CD4-positive, alpha-beta memory T cell (primary cell): Measurements from ENCODE around the gene SLAIN2. TPM values are rescaled to one million over a fixed set of nuclear protein-coding genes. Genes with fewer than 3 reads are reported as not detected.
"Not testable (repeated sequence)": the region's sequence is repeated elsewhere in the genome, so short reads cannot be mapped to it uniquely, and the experiment has no call there.

Experiments
- CTCF ChIA-PET: fragments of 350-600 bp; sonication (Branson Sonifier 250); formaldehyde crosslinking; loops from one replicate; lab custom pipeline; 2021; ENCODE audit warnings: inconsistent platforms; ENCODE audit not compliant: partially characterized antibody; lab: Charles Lee
- POLR2A ChIA-PET: fragments of 350-600 bp; sonication (Branson Sonifier 250); formaldehyde crosslinking; loops from one replicate; lab custom pipeline; 2021; ENCODE audit not compliant: partially characterized antibody; lab: Charles Lee
- DNase-seq, 5 donors: peaks; one replicate each; pipeline versions ENCODE4 v3.0.0 to v3.0.0-alpha.2; 2020 to 2022; ENCODE audit warnings: mixed read lengths in 1 of 5
- H3K27ac ChIP-seq: one replicate; pipeline ENCODE4 v1.7.0; 2013; ENCODE audit warnings: low read depth, low read length
- H3K27me3 ChIP-seq: 2 replicates; pipeline ENCODE4 v1.7.0; 2013; ENCODE audit warnings: mild to moderate bottlenecking, low read length, moderate library complexity; ENCODE audit not compliant: insufficient read depth
- H3K36me3 ChIP-seq: 2 replicates; pipeline ENCODE4 v1.7.0; 2013; ENCODE audit warnings: mild to moderate bottlenecking, low read length, moderate library complexity; ENCODE audit not compliant: insufficient read depth
- H3K4me1 ChIP-seq: 2 replicates; pipeline ENCODE4 v1.7.0; 2013; ENCODE audit warnings: mild to moderate bottlenecking, low read length, moderate library complexity; ENCODE audit not compliant: insufficient read depth
- H3K4me3 ChIP-seq, 2 donors: one replicate each; pipeline ENCODE4 v1.7.0; 2013; ENCODE audit warnings: low read length in 2 of 2, mild to moderate bottlenecking in 1 of 2
- H3K9me3 ChIP-seq, 2 donors: one replicate each; pipeline ENCODE4 v1.7.0; 2013; ENCODE audit warnings: low read length in 2 of 2, control low read depth in 1 of 2; ENCODE audit not compliant: control insufficient read depth in 1 of 2
- H3K27ac Mint-ChIP-seq, 7 donors: one replicate each; pipeline ENCODE4 v1.8.0; 2020 to 2021; ENCODE audit warnings: mixed read lengths in 7 of 7, mild to moderate bottlenecking in 6 of 7, inconsistent platforms in 3 of 7, moderate library complexity in 3 of 7
- H3K27me3 Mint-ChIP-seq, 2 donors: one replicate each; pipeline ENCODE4 v1.8.0; 2020 to 2021; ENCODE audit warnings: mixed read lengths in 2 of 2
- H3K36me3 Mint-ChIP-seq, 2 donors: one replicate each; pipeline ENCODE4 v1.8.0; 2020 to 2021; ENCODE audit warnings: mixed read lengths in 2 of 2, inconsistent platforms in 1 of 2, mild to moderate bottlenecking in 1 of 2
- H3K4me1 Mint-ChIP-seq, 4 donors: one replicate each; pipeline ENCODE4 v1.8.0; 2020 to 2021; ENCODE audit warnings: mixed read lengths in 4 of 4, mild to moderate bottlenecking in 1 of 4
- H3K4me3 Mint-ChIP-seq, 8 donors: one replicate each; pipeline ENCODE4 v1.8.0; 2020 to 2021; ENCODE audit warnings: mixed read lengths in 8 of 8, mild to moderate bottlenecking in 7 of 8, moderate library complexity in 6 of 8, inconsistent platforms in 3 of 8
- H3K9me3 Mint-ChIP-seq, 8 donors: one replicate each; pipeline ENCODE4 v1.8.0; 2020 to 2021; ENCODE audit warnings: mixed read lengths in 8 of 8, mild to moderate bottlenecking in 5 of 8, inconsistent platforms in 3 of 8, moderate library complexity in 1 of 8
- intact Hi-C: fragments of 100-400 bp; cut with micrococcal nuclease; formaldehyde crosslinking; loops from one replicate; pipeline ENCODE4 v1.15.1; 2023
- polyA plus RNA-seq, 2 donors: library from polyadenylated mRNA; unstranded; fragments of 300-500 nt; fragmentation: Illumina TruSeq; gene quantifications; one replicate each; pipeline ENCODE4 v1.2.3, GENCODE V29; 2021
- total RNA-seq, 2 experiments: library from RNA; stranded (reverse); gene quantifications; one replicate each; pipeline ENCODE4 v1.2.3, GENCODE V29; 2021

Gene SLAIN2
- total and polyA plus RNA-seq, 4 experiments from 2014 or later: 24.2 to 87.5 (median 55.8) TPM

DNA sequence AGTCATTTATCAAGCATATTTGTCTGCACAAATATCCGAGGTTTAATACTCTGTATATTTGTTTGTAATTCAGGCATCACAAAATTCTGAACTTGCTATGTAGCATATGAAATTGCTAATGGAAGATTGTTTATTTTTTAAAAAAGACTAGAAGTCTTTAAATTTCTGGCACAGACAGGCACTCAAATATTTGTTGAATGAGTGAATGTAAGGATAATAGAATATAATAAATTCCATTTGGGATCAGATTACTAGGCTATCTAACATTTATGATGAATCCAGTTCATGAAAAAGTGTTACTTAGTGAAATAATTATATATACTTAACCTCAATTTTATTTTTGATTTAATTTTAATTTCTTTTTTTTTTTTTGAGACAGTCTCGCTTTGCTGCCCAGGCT, 41.3 kb upstream of the SLAIN2 start:
- Histone ChIP-seq H3K36me3 (no peaks in the 10 kb centered on the region), H3K9me3 (no peaks in the 10 kb centered on the region), H3K4me1 (peaks cover 12% of the 10 kb centered on the region), H3K4me3 (no peak overlapping the region), H3K27me3 (no peaks in the 10 kb centered on the region), H3K27ac (no peak overlapping the region)
- intact Hi-C loops: no loop called here
- H3K4me3 Mint-ChIP-seq: no peak overlapping the region
- ChIA-PET CTCF (interaction anchor here (0.9 kb wide), 1 partner anchor 9 kb away, joined by 3 read pairs; no protein-coding TSS in a partner anchor), POLR2A (no interaction called here)
- H3K4me1 Mint-ChIP-seq: peaks cover 5 to 13% (median 7%) of the 10 kb centered on the region in 4 donors
- DNase-seq: no peak
- no peak overlapping the region for H3K27ac Mint-ChIP-seq
- H3K9me3 Mint-ChIP-seq: peaks cover 0 to 2% (median 0%) of the 10 kb centered on the region in 8 donors
- no peaks in the 10 kb centered on the region for H3K36me3 Mint-ChIP-seq
- H3K27me3 Mint-ChIP-seq: peaks cover 9 to 15% of the 10 kb centered on the region in 2 donors

DNA sequence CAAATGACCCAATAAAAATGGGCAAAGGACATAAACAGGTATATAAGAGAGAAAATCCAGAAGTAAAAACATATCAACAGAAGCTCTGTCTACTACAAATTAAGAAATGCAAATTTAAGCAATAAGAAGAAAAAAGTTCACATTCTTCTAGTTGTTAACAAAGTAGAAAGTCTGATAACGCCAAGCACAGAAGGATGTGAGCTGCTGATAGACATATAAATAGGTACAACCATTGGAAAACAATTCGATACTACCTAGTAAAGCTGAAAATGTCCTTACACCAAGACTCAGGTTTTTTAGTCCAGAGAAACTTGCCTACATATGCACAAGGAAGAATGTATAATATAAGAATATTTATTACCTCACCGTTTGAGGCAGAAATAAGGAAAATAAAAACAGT, 35.8 kb upstream of the SLAIN2 start:
- Histone ChIP-seq H3K36me3 (no peaks in the 10 kb centered on the region), H3K9me3 (no peaks in the 10 kb centered on the region), H3K27me3 (no peaks in the 10 kb centered on the region), H3K4me1 (no peaks in the 10 kb centered on the region), H3K27ac (no peak overlapping the region), H3K4me3 (no peak overlapping the region)
- Mint-ChIP-seq H3K4me3 (no peak overlapping the region), H3K27ac (no peak overlapping the region), H3K36me3 (no peaks in the 10 kb centered on the region), H3K27me3 (peaks cover 7 to 12% of the 10 kb centered on the region in 2 donors), H3K4me1 (peaks cover 0 to 1% (median 0%) of the 10 kb centered on the region in 4 donors), H3K9me3 (peaks cover 0 to 2% (median 0%) of the 10 kb centered on the region in 8 donors)
- ChIA-PET CTCF (no interaction called here), POLR2A (no interaction called here)
- DNase-seq: no peak
- intact Hi-C loops: no loop called here

DNA sequence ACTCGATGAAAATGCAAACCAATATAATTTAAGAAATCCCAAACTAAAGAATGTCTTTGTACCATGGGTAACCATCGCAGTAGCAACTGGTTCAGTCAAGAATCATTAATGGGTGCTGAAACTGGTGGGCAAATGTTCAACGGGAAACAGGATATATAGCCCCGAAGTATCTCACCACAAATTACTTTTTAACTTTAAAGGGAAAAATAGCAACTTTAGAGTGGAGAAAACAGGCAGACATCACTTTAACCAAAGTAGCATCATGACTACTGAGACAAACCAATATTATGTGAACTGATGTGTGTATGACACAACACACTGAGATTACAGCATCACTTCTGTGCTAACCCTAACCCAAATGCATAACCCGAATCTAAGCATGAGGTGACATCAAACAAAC, 33.8 kb upstream of the SLAIN2 start:
- CTCF ChIA-PET: no interaction called here
- POLR2A ChIA-PET: no interaction called here
- peaks cover 0 to 1% (median 0%) of the 10 kb centered on the region in 4 donors for H3K4me1 Mint-ChIP-seq
- no peak for DNase-seq
- Histone ChIP-seq H3K4me3 (no peak overlapping the region), H3K27me3 (no peaks in the 10 kb centered on the region), H3K36me3 (no peaks in the 10 kb centered on the region), H3K9me3 (no peaks in the 10 kb centered on the region), H3K27ac (no peak overlapping the region), H3K4me1 (no peaks in the 10 kb centered on the region)
- H3K4me3 Mint-ChIP-seq: no peak overlapping the region
- H3K9me3 Mint-ChIP-seq: peaks cover 0 to 2% (median 0%) of the 10 kb centered on the region in 8 donors
- H3K36me3 Mint-ChIP-seq: no peaks in the 10 kb centered on the region
- intact Hi-C loops: no loop called here
- peaks cover 3 to 6% of the 10 kb centered on the region in 2 donors for H3K27me3 Mint-ChIP-seq
- peak overlapping the region in 1 of 7 donors; percentile 3 for H3K27ac Mint-ChIP-seq

DNA sequence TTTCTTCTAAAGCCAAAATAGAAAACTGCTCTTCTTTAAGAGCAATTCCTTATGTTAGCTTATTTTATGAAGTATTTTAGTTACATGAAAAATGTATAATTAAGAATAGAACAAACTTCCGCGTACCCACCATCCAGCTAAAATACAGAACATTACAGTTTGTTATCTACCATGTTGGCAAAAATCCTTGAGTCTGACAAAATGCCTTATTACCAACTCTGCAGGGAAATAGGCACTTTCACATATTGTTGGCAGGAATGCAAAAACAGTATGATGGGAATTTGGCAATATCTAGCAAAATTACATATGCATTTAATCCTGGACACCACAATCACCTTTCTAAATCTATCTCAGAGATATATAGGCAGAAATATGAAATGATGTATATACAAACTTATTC, 32.4 kb upstream of the SLAIN2 start:
- Mint-ChIP-seq H3K4me1 (peaks cover 0 to 1% (median 0%) of the 10 kb centered on the region in 4 donors), H3K9me3 (no peaks in the 10 kb centered on the region), H3K27ac (no peak overlapping the region), H3K27me3 (no peaks in the 10 kb centered on the region), H3K36me3 (no peaks in the 10 kb centered on the region), H3K4me3 (no peak overlapping the region)
- intact Hi-C loops: no loop called here
- Histone ChIP-seq H3K9me3 (no peaks in the 10 kb centered on the region), H3K27me3 (no peaks in the 10 kb centered on the region), H3K27ac (no peak overlapping the region), H3K4me1 (no peaks in the 10 kb centered on the region), H3K4me3 (no peak overlapping the region), H3K36me3 (no peaks in the 10 kb centered on the region)
- ChIA-PET CTCF (no interaction called here), POLR2A (no interaction called here)
- no peak for DNase-seq

DNA sequence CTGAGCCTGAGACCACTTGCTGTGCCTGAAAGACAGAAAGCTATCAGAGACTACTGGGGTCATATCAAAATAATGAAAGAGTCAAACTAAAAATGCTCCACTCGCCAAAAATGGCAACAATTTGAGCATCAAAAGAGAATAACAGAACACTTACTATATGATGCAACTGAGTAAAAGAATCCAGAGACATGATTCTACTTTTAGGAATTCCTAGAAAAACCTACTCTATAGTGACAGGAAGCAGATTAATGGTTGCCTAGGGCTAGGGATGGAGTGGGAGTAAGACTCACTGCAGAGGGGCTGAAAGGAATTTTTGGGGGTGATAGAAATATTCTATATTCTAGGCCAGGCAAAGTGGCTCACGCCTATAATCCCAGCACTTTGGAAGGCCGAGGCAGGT, 29.4 kb upstream of the SLAIN2 start:
- Histone ChIP-seq H3K27me3 (no peaks in the 10 kb centered on the region), H3K36me3 (no peaks in the 10 kb centered on the region), H3K4me1 (no peaks in the 10 kb centered on the region), H3K27ac (no peak overlapping the region), H3K9me3 (no peaks in the 10 kb centered on the region), H3K4me3 (no peak overlapping the region)
- H3K9me3 Mint-ChIP-seq: no peaks in the 10 kb centered on the region
- CTCF ChIA-PET: interaction anchor here (0.6 to 1.3 kb wide), 3 partner anchors 21 to 58 kb away, joined by 4 to 6 read pairs (median 6); partner anchors contain the start of gene SLAIN2
- no peak overlapping the region for H3K27ac Mint-ChIP-seq
- intact Hi-C loops: no loop called here
- no peak for DNase-seq
- H3K4me1 Mint-ChIP-seq: no peaks in the 10 kb centered on the region
- H3K27me3 Mint-ChIP-seq: no peaks in the 10 kb centered on the region
- no peaks in the 10 kb centered on the region for H3K36me3 Mint-ChIP-seq
- H3K4me3 Mint-ChIP-seq: no peak overlapping the region
- POLR2A ChIA-PET: no interaction called here

DNA sequence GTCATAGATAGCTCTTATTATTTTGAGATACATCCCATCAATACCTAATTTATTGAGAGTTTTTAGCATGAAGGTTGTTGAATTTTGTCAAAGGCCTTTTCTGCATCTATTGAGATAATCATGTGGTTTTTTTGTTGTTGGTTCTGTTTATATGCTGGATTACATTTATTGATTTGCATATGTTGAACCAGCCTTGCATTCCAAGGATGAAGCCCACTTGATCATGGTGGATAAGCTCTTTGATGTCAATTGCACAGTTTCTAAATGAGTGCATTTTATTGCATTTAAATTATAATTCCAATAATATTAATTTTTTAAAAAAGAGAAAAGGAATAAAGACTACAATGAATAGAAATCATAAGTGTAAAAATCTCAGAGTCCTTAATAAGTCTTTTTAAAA, 26.6 kb upstream of the SLAIN2 start:
- H3K36me3 Mint-ChIP-seq, H3K27me3 Mint-ChIP-seq, H3K4me3 Mint-ChIP-seq, H3K27ac Mint-ChIP-seq, H3K4me3 ChIP-seq, H3K27ac ChIP-seq, H3K9me3 Mint-ChIP-seq, H3K4me1 ChIP-seq, DNase-seq, H3K9me3 ChIP-seq, H3K4me1 Mint-ChIP-seq, H3K36me3 ChIP-seq, H3K27me3 ChIP-seq, POLR2A ChIA-PET: not testable (repeated sequence)
- intact Hi-C loops: loop anchor here (5.0 kb wide), 1 partner anchor 68 kb away; no protein-coding TSS in a partner anchor
- CTCF ChIA-PET: interaction anchor here (1.0 to 1.4 kb wide), 2 partner anchors 29 to 232 kb away, joined by 3 to 5 read pairs; no protein-coding TSS in a partner anchor

DNA sequence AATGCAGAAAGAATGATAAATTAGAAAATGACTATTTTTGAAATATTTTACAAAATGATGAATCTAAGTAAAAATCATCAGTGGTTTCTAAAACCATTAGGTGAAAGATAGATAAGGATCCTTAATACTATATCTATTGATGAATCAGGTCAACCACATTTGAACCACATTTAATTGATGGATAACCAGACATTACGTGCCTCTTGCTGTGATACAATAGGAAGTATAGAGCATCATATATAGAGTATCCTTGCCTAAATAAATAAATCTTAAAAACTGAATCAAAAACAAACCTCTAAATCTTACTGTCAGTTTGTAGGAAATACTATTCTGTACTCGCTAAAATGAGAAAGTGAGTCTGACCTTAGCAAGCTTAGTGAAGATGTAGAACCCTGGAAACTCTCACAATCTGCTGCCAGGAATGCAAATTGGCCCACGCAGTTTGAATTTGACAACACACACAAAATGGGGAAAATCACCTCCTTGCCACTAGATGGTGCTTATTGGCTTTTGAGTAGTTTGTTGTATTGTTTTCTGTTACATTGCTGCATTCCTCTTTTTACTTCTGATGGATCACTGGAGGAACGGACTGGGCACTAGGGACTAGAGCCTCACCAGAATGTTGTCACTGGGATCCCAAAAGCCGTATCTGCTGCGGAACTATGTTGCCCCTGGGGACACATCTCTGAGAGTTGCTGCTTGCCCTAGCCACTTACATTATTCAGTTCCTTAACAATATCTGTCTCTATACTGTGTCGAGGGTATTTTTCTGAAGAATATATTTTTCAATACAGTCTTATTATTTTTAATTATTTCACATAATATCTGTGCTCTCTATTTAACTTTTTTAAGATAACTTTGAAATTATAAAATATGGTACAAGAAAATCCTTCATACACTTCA, 25.4 kb upstream of the SLAIN2 start:
- H3K9me3 ChIP-seq: no peaks in the 10 kb centered on the region
- no peaks in the 10 kb centered on the region for H3K36me3 Mint-ChIP-seq
- no peak overlapping the region for H3K4me3 Mint-ChIP-seq
- no peak overlapping the region for H3K27ac ChIP-seq
- H3K4me1 ChIP-seq: no peaks in the 10 kb centered on the region
- no peak overlapping the region for H3K4me3 ChIP-seq
- no peaks in the 10 kb centered on the region for H3K36me3 ChIP-seq
- H3K27me3 Mint-ChIP-seq: no peaks in the 10 kb centered on the region
- intact Hi-C loops: loop anchor here (1.0 to 5.0 kb wide), 4 partner anchors 24 to 647 kb away; no protein-coding TSS in a partner anchor
- H3K4me1 Mint-ChIP-seq: no peaks in the 10 kb centered on the region
- no peaks in the 10 kb centered on the region for H3K9me3 Mint-ChIP-seq
- ChIA-PET POLR2A (no interaction called here), CTCF (interaction anchor here (0.9 to 1.4 kb wide), 4 partner anchors 13 to 230 kb away, joined by 3 read pairs; no protein-coding TSS in a partner anchor)
- peak; percentile 36 to 43 (median 41) for DNase-seq
- H3K27ac Mint-ChIP-seq: no peak overlapping the region
- H3K27me3 ChIP-seq: no peaks in the 10 kb centered on the region
